Measurements from ENCODE around the gene FYN. TPM values are rescaled to one million over a fixed set of nuclear protein-coding genes. Genes with fewer than 3 reads are reported as not detected.

The FYN gene
- total and polyA plus RNA-seq, 2 experiments from 2014 or later: 58.6 to 166 TPM

DNA sequence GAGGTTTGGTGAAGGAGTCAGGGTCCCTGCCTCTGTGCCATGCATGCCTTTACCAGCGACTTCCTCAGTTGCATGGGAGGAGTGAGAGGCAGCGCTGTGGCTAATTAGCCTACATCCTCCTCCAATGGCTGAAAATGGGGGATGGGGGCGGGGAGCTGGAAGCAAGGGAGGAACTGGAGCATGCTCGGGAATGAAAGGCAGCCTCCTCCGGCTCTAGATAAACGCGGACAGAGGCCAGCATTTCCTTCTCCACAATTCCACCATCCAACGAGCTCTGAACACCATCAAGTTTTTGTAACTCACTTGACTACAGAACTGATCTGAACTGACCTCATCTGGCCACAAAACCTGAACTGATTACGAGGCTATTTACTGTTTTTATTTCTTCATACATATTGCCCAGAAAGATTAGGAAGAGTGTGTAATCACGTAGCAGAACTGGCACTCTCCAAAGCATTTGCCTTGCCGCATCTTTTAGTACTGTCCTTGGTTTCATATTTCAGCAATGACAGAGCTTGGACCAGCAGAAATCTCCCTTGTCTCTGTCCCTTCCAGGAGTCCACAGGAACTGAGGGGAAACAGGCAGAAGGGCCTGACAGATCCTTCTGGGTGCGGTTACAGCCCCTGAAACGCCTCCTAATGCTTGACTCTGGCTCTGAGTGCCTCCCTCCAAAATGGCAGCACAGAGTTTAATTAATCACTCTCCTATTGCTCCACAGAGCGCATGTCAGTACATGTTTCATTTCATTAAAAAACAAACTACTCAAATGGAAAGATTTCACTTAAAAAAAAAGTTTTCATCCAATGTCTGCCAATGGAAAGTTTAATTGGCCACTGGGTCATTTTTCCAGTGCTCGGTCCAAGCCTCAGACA lies 209.3 kb downstream of the FYN start:
- H3K4me2 ChIP-seq (ENCODE audit: unreplicated experiment): peak overlapping the region; percentile 67
- peaks cover 42% of the 10 kb centered on the region for H3K4me1 ChIP-seq (ENCODE audit: insufficient read depth)
- peak overlapping the region; percentile 44 for H3K4me3 ChIP-seq
- peak; percentile 81 for DNase-seq
- peaks cover 7% of the 10 kb centered on the region for H3K36me3 ChIP-seq (ENCODE audit: low read depth)
- peak overlapping the region; percentile 38 for H3K27ac ChIP-seq
- TF ChIP-seq EZH2 (IDR thresholded peaks at IDR 0.05; ENCODE audit: insufficient read depth, poor library complexity, severe bottlenecking): no peak
- no peak for TF ChIP-seq EZH2phosphoT487 (IDR thresholded peaks at IDR 0.05; ENCODE audit: insufficient read depth, low read depth)
- H3K27me3 ChIP-seq (replicated peaks; ENCODE audit: insufficient read depth): no peaks in the 10 kb centered on the region
- 4 to 6% methylated on average over 15 of the region's 15 CpGs for WGBS, 2 experiments (ENCODE audit: low coverage in 1 of 2, low lambda C conversion rate in 2 of 2, missing lambda C conversion rate in 2 of 2)
- peak overlapping the region; percentile 36 for H2AFZ ChIP-seq
- no peaks in the 10 kb centered on the region for H3K9me3 ChIP-seq (ENCODE audit: low read depth)
- H3K9ac ChIP-seq: peak overlapping the region; percentile 4; the same call in 1 of the 2 replicates
- no peaks in the 10 kb centered on the region for H4K20me1 ChIP-seq (ENCODE audit: insufficient read depth)
- H3F3A ChIP-seq (ENCODE audit: insufficient read depth): peaks cover 25% of the 10 kb centered on the region
- H3K79me2 ChIP-seq (ENCODE audit: insufficient read depth): no peaks in the 10 kb centered on the region
- no peaks in the 10 kb centered on the region for H3K9me2 ChIP-seq (ENCODE audit: insufficient read depth)
- in situ Hi-C loops (cut with MboI): no loop called here

DNA sequence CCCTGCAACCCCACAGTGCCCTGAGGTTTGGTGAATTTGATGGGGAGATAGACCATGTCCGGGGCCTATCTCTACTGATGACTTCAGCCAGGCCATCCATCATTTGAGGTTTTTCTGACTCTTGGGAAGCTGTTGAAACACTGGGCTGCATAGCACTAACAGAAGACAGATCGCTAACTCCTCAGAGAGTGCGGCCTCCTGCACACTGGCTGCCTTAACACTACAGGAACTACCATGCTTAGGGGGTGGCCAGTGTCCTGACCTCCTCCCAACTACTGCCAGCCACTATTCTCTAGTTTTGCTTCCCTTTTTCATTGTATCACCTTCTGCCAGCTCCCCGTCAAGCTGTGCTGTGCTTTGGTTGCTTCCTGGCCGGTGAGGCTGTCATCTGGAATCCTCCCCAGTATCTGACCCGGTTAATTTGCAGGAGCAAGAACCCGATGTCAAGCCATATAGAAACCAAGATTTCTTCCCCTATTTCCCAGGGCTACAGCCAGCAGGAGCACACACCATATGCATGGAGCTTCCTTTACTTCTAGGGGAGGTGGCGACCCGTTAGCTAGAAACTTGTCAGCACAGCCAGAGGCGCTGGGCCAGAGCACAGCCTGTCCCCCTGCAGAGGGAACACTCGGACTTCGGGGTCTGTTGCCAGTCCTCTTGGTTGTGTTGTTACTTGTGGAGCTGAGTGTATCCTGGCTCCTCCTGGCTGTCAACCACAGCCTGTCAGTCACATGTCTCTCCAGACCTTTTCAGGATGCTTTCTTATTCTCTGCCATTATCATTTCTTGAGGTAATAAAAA lies 210.3 kb downstream of the FYN start:
- peaks cover 28% of the 10 kb centered on the region for H3F3A ChIP-seq (ENCODE audit: insufficient read depth)
- H3K79me2 ChIP-seq (ENCODE audit: insufficient read depth): no peaks in the 10 kb centered on the region
- no peak overlapping the region for H3K4me3 ChIP-seq
- no peaks in the 10 kb centered on the region for H3K9me2 ChIP-seq (ENCODE audit: insufficient read depth)
- TF ChIP-seq EZH2phosphoT487 (IDR thresholded peaks at IDR 0.05; ENCODE audit: insufficient read depth, low read depth): no peak
- TF ChIP-seq EZH2 (IDR thresholded peaks at IDR 0.05; ENCODE audit: insufficient read depth, poor library complexity, severe bottlenecking): no peak
- H3K36me3 ChIP-seq (ENCODE audit: low read depth): peaks cover 4% of the 10 kb centered on the region
- H3K9ac ChIP-seq: peak overlapping the region; percentile 4; the same call in 1 of the 2 replicates
- H3K9me3 ChIP-seq (ENCODE audit: low read depth): no peaks in the 10 kb centered on the region
- no peaks in the 10 kb centered on the region for H4K20me1 ChIP-seq (ENCODE audit: insufficient read depth)
- no peaks in the 10 kb centered on the region for H3K27me3 ChIP-seq (replicated peaks; ENCODE audit: insufficient read depth)
- peaks cover 51% of the 10 kb centered on the region for H3K4me1 ChIP-seq (ENCODE audit: insufficient read depth)
- peak overlapping the region; percentile 38 for H3K27ac ChIP-seq
- DNase-seq: peak; percentile 44
- 37 to 41% methylated on average over 12 of the region's 12 CpGs for WGBS, 2 experiments (ENCODE audit: low coverage in 1 of 2, low lambda C conversion rate in 2 of 2, missing lambda C conversion rate in 2 of 2)
- no peak overlapping the region for H2AFZ ChIP-seq
- in situ Hi-C loops (cut with MboI): no loop called here
- H3K4me2 ChIP-seq (ENCODE audit: unreplicated experiment): peak overlapping the region; percentile 67

DNA sequence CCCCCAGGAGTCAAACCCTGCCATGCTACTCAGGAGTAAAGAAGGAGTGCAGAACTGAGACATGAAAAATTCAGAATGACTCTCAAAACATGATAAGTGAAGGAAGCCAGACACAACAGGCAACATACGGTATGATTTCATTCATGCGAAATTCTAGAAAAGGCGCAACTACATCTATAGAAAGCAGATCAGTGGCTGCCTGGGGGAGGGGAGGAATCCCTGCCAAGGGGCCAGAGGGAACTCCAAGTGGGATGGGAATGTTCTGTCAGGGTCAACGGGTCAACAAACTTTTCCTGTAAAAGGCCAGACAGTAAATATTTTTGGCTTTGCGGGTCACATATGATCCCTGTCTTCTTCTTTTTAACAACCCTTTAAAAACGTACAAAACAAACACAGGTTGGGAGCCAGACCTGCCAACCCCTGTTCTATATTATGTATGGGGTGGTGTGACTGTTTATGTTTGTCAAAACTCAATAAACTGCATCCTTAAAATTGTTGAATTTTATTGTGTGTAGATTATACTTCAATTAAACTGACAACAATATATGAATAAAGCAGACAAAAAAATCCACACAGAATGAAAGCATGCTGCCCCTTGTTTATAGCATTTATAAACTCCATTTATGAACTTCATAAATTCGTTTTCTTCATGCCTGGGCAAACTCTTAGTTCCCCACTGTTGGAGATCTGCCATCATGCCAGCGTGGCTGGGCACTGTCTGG lies 211.0 kb downstream of the FYN start:
- no peaks in the 10 kb centered on the region for H3K27me3 ChIP-seq (replicated peaks; ENCODE audit: insufficient read depth)
- no peaks in the 10 kb centered on the region for H3K9me3 ChIP-seq (ENCODE audit: low read depth)
- 69 to 74% methylated on average over 8 of the region's 8 CpGs for WGBS, 2 experiments (ENCODE audit: low coverage in 1 of 2, low lambda C conversion rate in 2 of 2, missing lambda C conversion rate in 2 of 2)
- no peak overlapping the region for H3K4me3 ChIP-seq
- TF ChIP-seq EZH2phosphoT487 (IDR thresholded peaks at IDR 0.05; ENCODE audit: insufficient read depth, low read depth): no peak
- no peak overlapping the region for H3K9ac ChIP-seq
- peak overlapping the region; percentile 38 for H3K27ac ChIP-seq
- H3K36me3 ChIP-seq (ENCODE audit: low read depth): peaks cover 4% of the 10 kb centered on the region
- no peaks in the 10 kb centered on the region for H3K9me2 ChIP-seq (ENCODE audit: insufficient read depth)
- no peak for DNase-seq
- H3F3A ChIP-seq (ENCODE audit: insufficient read depth): peaks cover 33% of the 10 kb centered on the region
- peak overlapping the region; percentile 1 for H3K4me2 ChIP-seq (ENCODE audit: unreplicated experiment)
- no peaks in the 10 kb centered on the region for H4K20me1 ChIP-seq (ENCODE audit: insufficient read depth)
- H2AFZ ChIP-seq: no peak overlapping the region
- no peaks in the 10 kb centered on the region for H3K79me2 ChIP-seq (ENCODE audit: insufficient read depth)
- peaks cover 58% of the 10 kb centered on the region for H3K4me1 ChIP-seq (ENCODE audit: insufficient read depth)
- in situ Hi-C loops (cut with MboI): no loop called here

DNA sequence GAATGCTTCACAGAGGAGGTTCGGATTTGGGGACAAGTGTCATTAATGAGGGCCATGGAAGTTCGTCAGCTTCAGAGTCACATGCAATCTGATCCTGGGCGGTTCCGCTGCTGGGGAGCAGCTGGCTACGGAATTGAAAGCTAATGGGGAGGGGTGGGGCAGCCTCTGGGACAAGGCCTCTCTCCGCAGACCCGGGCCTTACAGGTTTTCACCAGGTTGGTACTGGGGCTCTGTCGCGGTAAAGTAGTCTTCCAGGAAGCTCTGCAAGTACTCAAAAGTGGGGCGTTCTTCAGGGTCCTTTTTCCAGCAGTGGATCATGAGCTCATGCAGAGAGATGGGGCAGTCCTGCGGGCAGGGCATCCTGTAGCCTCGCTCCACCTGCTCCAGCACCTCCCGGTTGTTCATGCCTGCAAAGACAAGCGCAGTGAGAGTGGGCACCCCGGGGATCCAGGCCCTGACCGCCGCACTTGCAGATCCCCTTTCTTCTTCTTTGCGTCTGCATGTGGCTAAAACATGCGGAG lies 211.7 kb downstream of the FYN start:
- WGBS, 2 experiments (ENCODE audit: low coverage in 1 of 2, low lambda C conversion rate in 2 of 2, missing lambda C conversion rate in 2 of 2): 44 to 55% methylated on average over 19 of the region's 19 CpGs
- H3K4me1 ChIP-seq (ENCODE audit: insufficient read depth): peaks cover 59% of the 10 kb centered on the region
- DNase-seq: no peak

More for the DNA sequence above, 211.7 kb downstream of the FYN start:
- no peaks in the 10 kb centered on the region for H3K9me2 ChIP-seq (ENCODE audit: insufficient read depth)
- H3K9me3 ChIP-seq (ENCODE audit: low read depth): no peaks in the 10 kb centered on the region
- no peak overlapping the region for H3K4me2 ChIP-seq (ENCODE audit: unreplicated experiment)
- H3K4me3 ChIP-seq: no peak overlapping the region
- in situ Hi-C loops (cut with MboI): no loop called here
- H3K79me2 ChIP-seq (ENCODE audit: insufficient read depth): no peaks in the 10 kb centered on the region
- no peak overlapping the region for H3K9ac ChIP-seq
- no peak for TF ChIP-seq EZH2phosphoT487 (IDR thresholded peaks at IDR 0.05; ENCODE audit: insufficient read depth, low read depth)
- TF ChIP-seq EZH2 (IDR thresholded peaks at IDR 0.05; ENCODE audit: insufficient read depth, poor library complexity, severe bottlenecking): no peak
- no peak overlapping the region for H3K27ac ChIP-seq
- peaks cover 4% of the 10 kb centered on the region for H3K36me3 ChIP-seq (ENCODE audit: low read depth)
- H3F3A ChIP-seq (ENCODE audit: insufficient read depth): peaks cover 38% of the 10 kb centered on the region
- no peak overlapping the region for H2AFZ ChIP-seq
- no peaks in the 10 kb centered on the region for H4K20me1 ChIP-seq (ENCODE audit: insufficient read depth)
- no peaks in the 10 kb centered on the region for H3K27me3 ChIP-seq (replicated peaks; ENCODE audit: insufficient read depth)
